Esophagus squamous epithelium (tissue), 5 donors: ENCODE results near the gene KLRC4. TPM values are rescaled to one million over a fixed set of nuclear protein-coding genes. Genes with fewer than 3 reads are reported as not detected.
A peak's percentile ranks its signal among the peaks of the same experiment; 100 is the strongest.

Experiments used
- DNase-seq: peaks from one replicate; lab custom pipeline; 2025; lab: John Stamatoyannopoulos, UW
- H3K27ac ChIP-seq, 4 donors: fragments of 200-600 bp; sonication (generic); one replicate each; pipeline ENCODE4 v1.5.1; 2016 to 2019; ENCODE audit warnings: mild to moderate bottlenecking in 1 of 4
- H3K27me3 ChIP-seq, 4 donors: fragments of 200-600 bp; sonication (generic); 1 replicate in 3 of 4; 2 replicates in 1 of 4; pipeline versions ENCODE4 v1.5.1 to v1.6.0; 2017 to 2021; ENCODE audit warnings: antibody characterized with exemption in 1 of 4
- H3K36me3 ChIP-seq, 3 donors: fragments of 200-600 bp; sonication (generic); one replicate each; pipeline ENCODE4 v1.5.1; 2016 to 2019
- H3K4me1 ChIP-seq, 3 donors: fragments of 200-600 bp; sonication (generic); one replicate each; pipeline ENCODE4 v1.5.1; 2017 to 2019
- H3K4me3 ChIP-seq, 4 donors: fragments of 200-600 bp; sonication (generic); 1 replicate in 3 of 4; 2 replicates in 1 of 4; pipeline ENCODE4 v1.5.1; 2016 to 2019; ENCODE audit warnings: mild to moderate bottlenecking in 2 of 4, moderate library complexity in 1 of 4
- H3K9me3 ChIP-seq, 3 donors: fragments of 200-600 bp; sonication (generic); one replicate each; pipeline ENCODE4 v1.5.1; 2016 to 2019
- CTCF ChIP-seq, 6 experiments: fragments of 450-650 bp in 4 of 6; fragments of 200-600 bp in 2 of 6; sonication (generic) in 2 of 6; IDR thresholded peaks; one replicate each; pipeline ENCODE4 v1.5.1; 2016 to 2019; ENCODE audit warnings: antibody characterized with exemption in 6 of 6, mild to moderate bottlenecking in 4 of 6, moderate library complexity in 4 of 6
- POLR2A ChIP-seq, 4 donors: fragments of 450-650 bp; IDR thresholded peaks; one replicate each; pipeline ENCODE4 v1.6.1; 2017; ENCODE audit warnings: antibody characterized with exemption in 4 of 4, mild to moderate bottlenecking in 4 of 4, moderate library complexity in 3 of 4
- WGBS, 2 donors: methylation state at CpG; one replicate each; pipeline ENCODE4 v1.1.5; 2018; 5-methylcytosine and 5-hydroxymethylcytosine counted together
- intact Hi-C: fragments of 100-400 bp; cut with DNase I; formaldehyde crosslinking; loops from one replicate; pipeline ENCODE4 v1.15.0; 2022
- total RNA-seq, 4 donors: library from RNA; depleted of rRNA; stranded (reverse); fragments of >200 nt; gene quantifications; one replicate each; pipeline ENCODE4 v1.1.0, GENCODE V29; 2016
- donor health status: DM: yes; HTN: yes; CAD: no.

KLRC4 gene
- total RNA-seq, 4 donors from 2014 or later: 1.0 to 4.2 TPM; not detected in 2

DNA sequence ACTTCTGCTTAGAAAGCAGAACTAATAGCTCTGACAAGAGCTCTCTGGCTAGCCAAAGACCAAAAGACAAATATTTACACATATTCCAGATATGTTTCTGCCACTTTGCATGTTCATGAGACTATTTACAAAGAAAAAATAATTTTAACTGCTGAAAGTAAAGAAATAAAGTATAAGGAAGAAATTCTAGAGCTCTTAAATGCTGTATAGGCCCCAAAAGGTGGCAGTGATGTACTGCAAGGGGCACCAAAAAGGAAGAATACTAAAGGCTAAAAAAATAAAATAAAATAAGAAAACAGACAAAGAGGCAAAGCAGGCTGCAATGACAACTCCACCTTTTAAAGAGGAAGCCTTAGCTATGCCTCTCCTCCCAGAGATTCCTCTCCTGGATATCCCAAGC, 42.7 kb downstream of the KLRC4 start:
- Histone ChIP-seq H3K27ac (peak overlapping the region; percentile 90 to 97 (median 94)), H3K9me3 (no peaks in the 10 kb centered on the region), H3K4me3 (no peak overlapping the region), H3K36me3 (no peaks in the 10 kb centered on the region), H3K4me1 (peaks cover 9 to 72% (median 22%) of the 10 kb centered on the region in 3 donors), H3K27me3 (no peaks in the 10 kb centered on the region)
- intact Hi-C loops: no loop called here
- DNase-seq: no peak
- TF ChIP-seq CTCF (IDR thresholded peaks at IDR 0.05) (peak in 2 of 6 experiments; percentile 12 to 30), POLR2A (IDR thresholded peaks at IDR 0.05) (no peak)

- H3K4me3 ChIP-seq: peak overlapping the region; percentile 44 to 70 (median 59)
- DNase-seq: no peak
Measured at GRCh38 chr12:10365696-10366405, 43.7 kb downstream of the KLRC4 start.

DNA sequence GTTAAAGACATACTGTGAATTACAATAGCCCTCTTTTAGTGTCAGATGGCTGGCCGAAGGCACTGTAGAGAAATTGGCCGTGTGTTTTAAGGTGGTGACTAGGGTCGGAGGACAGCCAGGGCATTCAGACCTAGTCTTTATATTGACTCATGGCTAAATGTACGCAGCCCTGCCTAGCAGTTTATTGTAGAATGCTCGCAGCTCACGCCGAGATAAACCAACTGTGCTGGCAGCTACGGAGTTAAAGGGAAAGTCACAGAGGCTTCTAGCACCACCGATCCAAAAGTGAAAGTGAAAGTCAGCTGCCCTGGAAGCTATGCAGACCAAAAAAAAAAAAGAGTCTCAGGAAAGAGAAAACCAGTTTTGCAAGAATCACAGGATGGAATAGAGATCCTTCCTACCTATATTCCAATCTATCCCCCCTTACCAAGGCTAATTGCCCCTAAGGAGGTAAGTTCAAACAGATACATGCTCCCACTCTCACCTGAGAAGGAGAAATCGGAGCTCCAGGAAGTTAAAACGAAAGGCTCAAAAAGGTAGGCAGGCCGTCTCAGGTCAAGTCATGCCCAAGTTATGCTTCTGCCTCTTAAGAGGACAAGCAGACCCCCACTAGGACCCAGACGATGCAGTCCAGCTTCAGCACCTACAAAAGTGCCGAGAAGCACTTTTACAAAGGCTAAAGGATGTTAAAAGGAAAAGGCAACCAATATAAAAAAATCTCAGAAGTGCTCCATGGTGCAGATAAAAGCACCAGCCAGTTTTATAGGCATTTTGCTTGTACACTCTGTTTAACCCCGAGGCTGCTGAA, 44.5 kb downstream of the KLRC4 start:
- WGBS, 2 donors: 0 to 3% methylated on average over 15 of the region's 15 CpGs
- Histone ChIP-seq H3K27me3 (no peaks in the 10 kb centered on the region), H3K9me3 (no peaks in the 10 kb centered on the region), H3K4me3 (peak overlapping the region; percentile 44 to 70 (median 59)), H3K27ac (peak overlapping the region; percentile 90 to 97 (median 94)), H3K4me1 (peaks cover 9 to 72% (median 22%) of the 10 kb centered on the region in 3 donors), H3K36me3 (no peaks in the 10 kb centered on the region)
- DNase-seq: peak; percentile 7
- peak in 1 of 4 donors; percentile 25 for TF ChIP-seq POLR2A (IDR thresholded peaks at IDR 0.05)
- no peak for TF ChIP-seq CTCF (IDR thresholded peaks at IDR 0.05)
- intact Hi-C loops: no loop called here

More at GRCh38 chr12:10365696-10366405, 43.7 kb downstream of the KLRC4 start:
- peak overlapping the region; percentile 90 to 97 (median 94) for H3K27ac ChIP-seq
- H3K27me3 ChIP-seq: no peaks in the 10 kb centered on the region
- TF ChIP-seq POLR2A (IDR thresholded peaks at IDR 0.05) (no peak), CTCF (IDR thresholded peaks at IDR 0.05) (peak in 4 of 6 experiments; percentile 9 to 25 (median 12))
- H3K36me3 ChIP-seq: no peaks in the 10 kb centered on the region
- intact Hi-C loops: no loop called here
- H3K9me3 ChIP-seq: no peaks in the 10 kb centered on the region
- peaks cover 9 to 71% (median 22%) of the 10 kb centered on the region in 3 donors for H3K4me1 ChIP-seq
- WGBS, 2 donors: 13 to 27% methylated on average over 6 of the region's 6 CpGs

DNA sequence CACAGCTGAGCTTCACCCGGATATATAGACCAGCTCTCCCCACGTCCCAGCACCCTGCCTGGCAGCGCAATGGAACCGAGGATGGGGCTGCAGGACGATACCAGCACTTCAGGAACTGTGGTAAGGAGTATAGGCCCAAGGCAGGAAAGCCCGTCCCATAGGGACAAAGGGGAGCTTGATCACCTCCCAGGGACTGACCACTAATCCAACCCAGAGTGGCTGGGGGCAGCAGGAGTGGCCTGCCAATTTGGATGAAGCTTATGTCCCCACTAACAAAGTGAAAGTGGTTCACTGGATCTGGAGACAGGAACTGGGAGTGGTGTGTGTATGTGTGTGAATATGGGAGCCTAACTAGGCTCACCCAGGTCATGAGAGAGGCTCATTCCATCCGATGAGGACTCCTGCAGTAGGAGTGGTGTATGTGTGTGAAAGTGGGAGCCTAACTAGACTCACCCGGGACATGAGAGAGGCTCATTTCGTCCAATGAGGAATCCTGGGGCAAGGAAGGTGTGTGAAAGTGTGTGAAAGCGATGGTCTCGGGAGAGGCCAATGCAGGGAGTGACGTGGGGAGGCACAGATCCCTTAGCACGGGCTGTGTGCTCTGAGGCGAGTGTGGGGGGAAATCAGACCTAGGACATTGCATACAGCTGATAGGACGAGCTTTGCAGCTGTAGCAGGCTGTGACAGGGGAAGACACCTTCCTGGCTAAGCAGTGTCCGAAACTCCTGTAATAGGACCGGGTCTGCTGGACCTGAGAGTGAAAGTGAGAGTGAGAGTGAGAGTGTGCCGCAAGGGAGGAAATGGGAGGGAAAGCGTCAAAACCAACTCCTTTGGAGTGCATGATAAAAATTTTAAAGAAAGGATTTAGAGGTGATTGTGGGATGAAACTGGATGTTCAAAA, 45.4 kb downstream of the KLRC4 start:
- Histone ChIP-seq H3K9me3 (no peaks in the 10 kb centered on the region), H3K36me3 (no peaks in the 10 kb centered on the region), H3K4me1 (peaks cover 9 to 67% (median 19%) of the 10 kb centered on the region in 3 donors), H3K27ac (peak overlapping the region; percentile 90 to 97 (median 94)), H3K4me3 (peak overlapping the region; percentile 44 to 70 (median 59)), H3K27me3 (no peaks in the 10 kb centered on the region)
- WGBS, 2 donors: 2% methylated on average over 13 to 14 of the region's 19 CpGs
- TF ChIP-seq POLR2A (IDR thresholded peaks at IDR 0.05) (peak in 1 of 4 donors; percentile 26), CTCF (IDR thresholded peaks at IDR 0.05) (no peak)
- DNase-seq: no peak
- intact Hi-C loops: no loop called here
